Astrocyte (in vitro differentiated cells and primary cell): ENCODE results near the gene DLGAP4. TPM values are rescaled to one million over a fixed set of nuclear protein-coding genes. Genes with fewer than 3 reads are reported as not detected.

Source experiments
- DNase-seq: peaks from one replicate; pipeline ENCODE4 v3.0.0-alpha.2; 2010; ENCODE audit warnings: low read depth
- FAIRE-seq: peaks from 2 replicates; lab custom pipeline; 2011; peaks lifted over from hg19 to GRCh38; lab: Jason Lieb, UNC
- H2AFZ ChIP-seq: 2 replicates; pipeline ENCODE4 v1.6.0; 2012; ENCODE audit warnings: low read depth, low read length, inconsistent platforms
- H3K27ac ChIP-seq: 2 replicates; pipeline ENCODE4 v1.5.1; 2011; ENCODE audit warnings: low read depth, low read length, inconsistent platforms
- H3K27me3 ChIP-seq: 2 replicates; pipeline ENCODE4 v1.6.0; 2011; ENCODE audit warnings: low read length, inconsistent platforms; ENCODE audit not compliant: insufficient read depth
- H3K36me3 ChIP-seq: 2 replicates; pipeline ENCODE4 v1.5.1; 2011; ENCODE audit warnings: low read length, inconsistent platforms; ENCODE audit not compliant: insufficient read depth
- H3K4me1 ChIP-seq: 2 replicates; pipeline ENCODE4 v1.5.1; 2011; ENCODE audit warnings: low read length, inconsistent platforms; ENCODE audit not compliant: insufficient read depth
- H3K4me2 ChIP-seq: 2 replicates; pipeline ENCODE4 v1.6.0; 2012; ENCODE audit warnings: low read length, inconsistent platforms
- H3K4me3 ChIP-seq: 2 replicates; pipeline ENCODE4 v1.5.1; 2011; ENCODE audit warnings: low read depth, mild to moderate bottlenecking, low read length, inconsistent platforms; ENCODE audit not compliant: insufficient read depth
- H3K79me2 ChIP-seq: 2 replicates; pipeline ENCODE4 v1.6.0; 2012; ENCODE audit warnings: mild to moderate bottlenecking, low read length, inconsistent platforms; ENCODE audit not compliant: insufficient read depth
- H3K9ac ChIP-seq: 2 replicates; pipeline ENCODE4 v1.6.0; 2012; ENCODE audit warnings: mild to moderate bottlenecking, low read length, inconsistent platforms
- H3K9me3 ChIP-seq: 2 replicates; pipeline ENCODE4 v1.5.1; 2012; ENCODE audit warnings: low read depth, mild to moderate bottlenecking, low read length, inconsistent platforms; ENCODE audit not compliant: insufficient read depth
- H4K20me1 ChIP-seq: 2 replicates; pipeline ENCODE4 v1.6.0; 2012; ENCODE audit warnings: low read length, inconsistent platforms; ENCODE audit not compliant: insufficient read depth
- H3K27ac Mint-ChIP-seq: one replicate; pipeline ENCODE4 v1.8.0; 2021; ENCODE audit warnings: mild to moderate bottlenecking, mixed read lengths; ENCODE audit not compliant: unreplicated experiment
- H3K27me3 Mint-ChIP-seq: one replicate; pipeline ENCODE4 v1.8.0; 2021; ENCODE audit warnings: low read depth, mixed read lengths; ENCODE audit not compliant: unreplicated experiment
- H3K36me3 Mint-ChIP-seq: one replicate; pipeline ENCODE4 v1.8.0; 2021; ENCODE audit warnings: low read depth, mixed read lengths; ENCODE audit not compliant: unreplicated experiment
- H3K4me1 Mint-ChIP-seq: one replicate; pipeline ENCODE4 v1.8.0; 2021; ENCODE audit warnings: low read depth, mixed read lengths; ENCODE audit not compliant: unreplicated experiment
- H3K4me3 Mint-ChIP-seq: one replicate; pipeline ENCODE4 v1.8.0; 2021; ENCODE audit warnings: mild to moderate bottlenecking, moderate library complexity, mixed read lengths; ENCODE audit not compliant: unreplicated experiment
- H3K9me3 Mint-ChIP-seq: one replicate; pipeline ENCODE4 v1.8.0; 2021; ENCODE audit warnings: mild to moderate bottlenecking, mixed read lengths; ENCODE audit not compliant: unreplicated experiment
- CTCF ChIP-seq: IDR thresholded peaks from 2 replicates; pipeline ENCODE4 v1.5.1; 2011; ENCODE audit warnings: low read depth, mild to moderate bottlenecking, inconsistent platforms, low read length, moderate library complexity; ENCODE audit not compliant: insufficient read depth
- EZH2 ChIP-seq: IDR thresholded peaks from 2 replicates; pipeline ENCODE4 v1.6.1; 2012; ENCODE audit warnings: mild to moderate bottlenecking, low read length, inconsistent platforms; ENCODE audit not compliant: insufficient read depth
- total RNA-seq: library from RNA; stranded (reverse); gene quantifications from 2 replicates; pipeline ENCODE4 v1.2.1, GENCODE V29; 2021

DLGAP4 gene
- total RNA-seq, 1 donor from 2014 or later: 135 TPM

GRCh38 chr20:36390269-36390668, 84.1 kb downstream of the DLGAP4 start:
- Histone ChIP-seq H3K4me3 (no peak overlapping the region), H3K27ac (no peak overlapping the region), H3K9ac (no peak overlapping the region), H3K36me3 (no peaks in the 10 kb centered on the region), H2AFZ (no peak overlapping the region), H3K4me1 (no peaks in the 10 kb centered on the region), H3K4me2 (no peak overlapping the region), H3K27me3 (peaks cover 5% of the 10 kb centered on the region), H3K9me3 (no peaks in the 10 kb centered on the region), H4K20me1 (no peaks in the 10 kb centered on the region), H3K79me2 (no peaks in the 10 kb centered on the region)
- FAIRE-seq (no peak), DNase-seq (no peak)
- H3K9me3 Mint-ChIP-seq: no peaks in the 10 kb centered on the region
- no peak overlapping the region for H3K27ac Mint-ChIP-seq
- no peaks in the 10 kb centered on the region for H3K36me3 Mint-ChIP-seq
- peaks cover 32% of the 10 kb centered on the region for H3K27me3 Mint-ChIP-seq
- TF ChIP-seq CTCF: no peak
- TF ChIP-seq EZH2: no peak
- H3K4me3 Mint-ChIP-seq: no peak overlapping the region
- peaks cover 13% of the 10 kb centered on the region for H3K4me1 Mint-ChIP-seq

- no peaks in the 10 kb centered on the region for H4K20me1 ChIP-seq
- FAIRE-seq: no peak
- peak overlapping the region; percentile 67 for H3K27ac Mint-ChIP-seq
Observed at GRCh38 chr20:36390719-36391415, 84.7 kb downstream of the DLGAP4 start.

More at GRCh38 chr20:36390719-36391415, 84.7 kb downstream of the DLGAP4 start:
- Histone ChIP-seq H2AFZ (no peak overlapping the region), H3K4me2 (no peak overlapping the region), H3K4me1 (no peaks in the 10 kb centered on the region), H3K9me3 (no peaks in the 10 kb centered on the region), H3K4me3 (no peak overlapping the region), H3K79me2 (no peaks in the 10 kb centered on the region), H3K9ac (no peak overlapping the region), H3K36me3 (no peaks in the 10 kb centered on the region), H3K27me3 (peaks cover 5% of the 10 kb centered on the region), H3K27ac (no peak overlapping the region)
- H3K9me3 Mint-ChIP-seq: no peaks in the 10 kb centered on the region
- peaks cover 28% of the 10 kb centered on the region for H3K27me3 Mint-ChIP-seq
- DNase-seq: no peak
- peaks cover 13% of the 10 kb centered on the region for H3K4me1 Mint-ChIP-seq
- no peak overlapping the region for H3K4me3 Mint-ChIP-seq
- no peak for TF ChIP-seq CTCF
- no peak for TF ChIP-seq EZH2
- H3K36me3 Mint-ChIP-seq: no peaks in the 10 kb centered on the region
